HepG2 (cell line): ENCODE measurements around the gene C1S. TPM values are rescaled to one million over a fixed set of nuclear protein-coding genes. Genes with fewer than 3 reads are reported as not detected.
A peak's percentile ranks its signal among the peaks of the same experiment; 100 is the strongest.

Experiments used
- ATAC-seq: fragments of 200-7000 bp; cut with Tn5 transposase; 3 replicates; pipeline ENCODE4 v1.9.1; 2020; ENCODE audit warnings: mild to moderate bottlenecking, moderate library complexity
- BruUV-seq: library from RNA; stranded (reverse); fragments of 400-500 nt; replicated peaks from 2 replicates; lab custom pipeline; 2021; lab: Mats Ljungman, UMichigan
- CTCF ChIA-PET: fragments of 300-600 bp; formaldehyde crosslinking; extraction: SDS; loops from one replicate; lab custom pipeline; 2021; ENCODE audit warnings: low total read pairs, inconsistent platforms, low intra/inter-chr PET ratio; lab: Yijun Ruan, JAX
- POLR2A ChIA-PET: fragments of 350-600 bp; sonication (Branson Sonifier 250); formaldehyde crosslinking; loops from one replicate; lab custom pipeline; 2020; ENCODE audit warnings: antibody characterized with exemption, inconsistent platforms; lab: Yijun Ruan, JAX
- DNase-seq: peaks from one replicate; pipeline ENCODE4 v3.0.0-alpha.2; 2015; ENCODE audit warnings: low spot score
- FAIRE-seq: peaks from 3 replicates; lab custom pipeline; 2011; peaks lifted over from hg19 to GRCh38; lab: Jason Lieb, UNC
- H2AFZ ChIP-seq: one replicate; pipeline ENCODE4 v1.6.1; 2011; ENCODE audit warnings: low read length, inconsistent platforms
- H3K27ac ChIP-seq: fragments of 300-600 bp; 3 replicates; pipeline ENCODE4 v1.8.0; 2011; ENCODE audit warnings: mixed run types, mild to moderate bottlenecking, mixed read lengths, low read length, inconsistent platforms; ENCODE audit not compliant: insufficient read depth; ENCODE audit errors: extremely low read length
- H3K27me3 ChIP-seq, 2 experiments: fragments of 200-600 bp in 1 of 2; 2 replicates in 1 of 2; 3 replicates in 1 of 2; pipeline versions ENCODE4 v1.6.0 to v1.8.0; 2011; ENCODE audit warnings: low read length in 2 of 2, mild to moderate bottlenecking in 2 of 2, moderate library complexity in 2 of 2, inconsistent platforms in 1 of 2; ENCODE audit not compliant: insufficient read depth in 2 of 2, control insufficient read depth in 1 of 2
- H3K36me3 ChIP-seq, 2 experiments: fragments of 200-600 bp in 1 of 2; replicated peaks in 1 of 2; 2 replicates in 1 of 2; 3 replicates in 1 of 2; pipeline versions ENCODE4 v1.5.1 to v1.8.0; 2011; ENCODE audit warnings: low read length in 2 of 2, inconsistent platforms in 1 of 2; ENCODE audit not compliant: insufficient read depth in 2 of 2, control insufficient read depth in 1 of 2
- H3K4me1 ChIP-seq: 2 replicates; pipeline ENCODE4 v1.5.1; 2012; ENCODE audit warnings: low read length, inconsistent platforms; ENCODE audit not compliant: insufficient read depth
- H3K4me2 ChIP-seq: 2 replicates; pipeline ENCODE4 v1.6.0; 2011; ENCODE audit warnings: low read depth, low read length, inconsistent platforms
- H3K4me3 ChIP-seq, 3 experiments: fragments of 200-600 bp in 1 of 3; sonication (generic), shearing (Covaris generic) in 1 of 3; replicated peaks in 1 of 3; 2 replicates each; pipeline ENCODE4 v1.5.1; 2011 to 2016; ENCODE audit warnings: low read length in 3 of 3, inconsistent platforms in 2 of 3, low read depth in 2 of 3, mild to moderate bottlenecking in 2 of 3, control low read depth in 1 of 3, mixed read lengths in 1 of 3; ENCODE audit not compliant: insufficient read depth in 1 of 3
- H3K79me2 ChIP-seq: one replicate; pipeline ENCODE4 v1.6.1; 2011; ENCODE audit warnings: low read length, inconsistent platforms; ENCODE audit not compliant: insufficient read depth
- H3K9ac ChIP-seq: 2 replicates; pipeline ENCODE4 v1.6.0; 2011; ENCODE audit warnings: mild to moderate bottlenecking, low read depth, low read length, inconsistent platforms; ENCODE audit not compliant: insufficient read depth
- H3K9me3 ChIP-seq: 2 replicates; pipeline ENCODE4 v1.5.1; 2012; ENCODE audit warnings: mild to moderate bottlenecking, low read length
- H4K20me1 ChIP-seq: 2 replicates; pipeline ENCODE4 v1.6.0; 2011; ENCODE audit warnings: inconsistent platforms, mild to moderate bottlenecking, low read length, moderate library complexity; ENCODE audit not compliant: insufficient read depth
- ATAD3A ChIP-seq: sonication (generic); formaldehyde crosslinking; IDR thresholded peaks from 2 replicates; pipeline ENCODE4 v1.4.0; 2020; ENCODE audit warnings: missing genetic modification reagents
- DMAP1 ChIP-seq: IDR thresholded peaks from 2 replicates; pipeline ENCODE4 v1.6.1; 2016
- ETS1 ChIP-seq: sonication (generic); formaldehyde crosslinking; IDR thresholded peaks from 2 replicates; pipeline ENCODE4 v1.4.0; 2020; ENCODE audit warnings: missing genetic modification reagents
- HNF4A ChIP-seq: sonication (generic); formaldehyde crosslinking; IDR thresholded peaks from 2 replicates; pipeline ENCODE4 v1.4.0; 2020; ENCODE audit warnings: missing genetic modification reagents
- HOXA3 ChIP-seq: sonication (generic); formaldehyde crosslinking; IDR thresholded peaks from 2 replicates; pipeline ENCODE4 v1.5.0; 2020; ENCODE audit warnings: missing genetic modification reagents
- HOXA7 ChIP-seq: sonication (generic); formaldehyde crosslinking; IDR thresholded peaks from 2 replicates; pipeline ENCODE4 v1.8.1; 2022; ENCODE audit warnings: mild to moderate bottlenecking, missing genetic modification reagents, moderate library complexity
- KMT2A ChIP-seq: sonication (generic); formaldehyde crosslinking; IDR thresholded peaks from 2 replicates; pipeline ENCODE4 v1.4.0; 2020; ENCODE audit warnings: missing genetic modification reagents
- SNAPC5 ChIP-seq: sonication (generic); formaldehyde crosslinking; IDR thresholded peaks from 2 replicates; pipeline ENCODE4 v1.8.1; 2023; ENCODE audit warnings: mild to moderate bottlenecking, missing genetic modification reagents, borderline replicate concordance
- ZNF589 ChIP-seq: sonication (generic); formaldehyde crosslinking; conservative IDR thresholded peaks from 2 replicates; pipeline ENCODE4 v1.8.0; 2022; ENCODE audit warnings: mild to moderate bottlenecking, moderate library complexity, missing genetic modification reagents
- WGBS: methylation state at CpG from one replicate; pipeline ENCODE4 v1.1.6; 2017; ENCODE audit warnings: low lambda C conversion rate; 5-methylcytosine and 5-hydroxymethylcytosine counted together
- in situ Hi-C: cut with HindIII; loops from 2 replicates; pipeline ENCODE4 v1.10.0; 2017; ENCODE audit warnings: low pct_unique_long_range_greater_than_20kb; ENCODE audit not compliant: extremely low pct_ligation_motif_present
- intact Hi-C: fragments of 100-400 bp; cut with micrococcal nuclease; formaldehyde crosslinking; loops from one replicate; pipeline ENCODE4 v1.10.0; 2022; ENCODE audit not compliant: unreplicated experiment
- polyA plus RNA-seq, 8 experiments: library from polyadenylated mRNA; depleted of rRNA in 3 of 8; stranded (reverse) in 7 of 8; unstranded in 1 of 8; fragments of >200 nt; fragmentation: Illumina TruSeq in 4 of 8; extraction: Trizol in 4 of 8; gene quantifications; 2 replicates each; pipeline versions ENCODE4 v1.2.1 to v1.2.3, GENCODE V29; 2011 to 2016; ENCODE audit warnings: low read depth in 4 of 8, missing spikeins in 1 of 8, mixed read lengths in 1 of 8; ENCODE audit not compliant: insufficient read depth in 1 of 8
- total RNA-seq, 5 experiments: library from RNA; depleted of rRNA; stranded (reverse); fragments of >200 nt; fragmentation: Illumina TruSeq; extraction: Trizol; gene quantifications; 2 replicates each; pipeline ENCODE4 v1.2.3, GENCODE V29; 2016; ENCODE audit warnings: low read depth in 1 of 5
- TF ChIP-seq, protein P1 (sequence below): sonication (generic); formaldehyde crosslinking; IDR thresholded peaks from 2 replicates; pipeline ENCODE4 v1.4.0; 2020; ENCODE audit warnings: mild to moderate bottlenecking, missing genetic modification reagents
- TF ChIP-seq, protein P2 (sequence below): IDR thresholded peaks from 2 replicates; pipeline ENCODE4 v1.6.1; 2016; ENCODE audit warnings: low read depth, missing genetic modification reagents, missing compliant biosample characterization

C1S gene
- total and polyA plus RNA-seq, 2 of the 13 experiments (the other 11 are each of a cell fraction or from before 2014, with no cell fraction given) = 14.5 to 18.2 TPM

- POLR2A ChIA-PET = interaction anchor here (0.9 to 1.6 kb wide), 2 partner anchors 9 to 14 kb away, joined by 3 read pairs; partner anchors contain the start of gene C1RL
- ATAC-seq (no peak), FAIRE-seq (no peak), DNase-seq (no peak)
- Histone ChIP-seq H3K9me3 (no peaks in the 10 kb centered on the region), H3K4me1 (peaks cover 30% of the 10 kb centered on the region), H3K4me2 (no peak overlapping the region), H3K36me3 (peaks cover 5 to 8% of the 10 kb centered on the region in 2 experiments; a peak in 3 of 5 replicates), H3K79me2 (no peaks in the 10 kb centered on the region), H2AFZ (no peak overlapping the region), H4K20me1 (no peaks in the 10 kb centered on the region), H3K4me3 (no peak overlapping the region), H3K9ac (no peak overlapping the region), H3K27me3 (no peaks in the 10 kb centered on the region), H3K27ac (no peak overlapping the region)
- no TSS peak for BruUV-seq
- intact Hi-C loops = no loop called here
- TF ChIP-seq HNF4A (CRISPR knock-in tag) (peak; percentile 42), ETS1 (no peak), HOXA3 (CRISPR knock-in tag) (0 out of 2 replicates have a peak, but pooled peaks have one; percentile 9)
- TF ChIP-seq, protein P1, sequence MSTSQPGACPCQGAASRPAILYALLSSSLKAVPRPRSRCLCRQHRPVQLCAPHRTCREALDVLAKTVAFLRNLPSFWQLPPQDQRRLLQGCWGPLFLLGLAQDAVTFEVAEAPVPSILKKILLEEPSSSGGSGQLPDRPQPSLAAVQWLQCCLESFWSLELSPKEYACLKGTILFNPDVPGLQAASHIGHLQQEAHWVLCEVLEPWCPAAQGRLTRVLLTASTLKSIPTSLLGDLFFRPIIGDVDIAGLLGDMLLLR (CRISPR knock-in tag) = no peak
- WGBS = 51% methylated on average over 3 of the region's 3 CpGs
- in situ Hi-C loops = loop anchor here (10.0 kb wide), 2 partner anchors 53 to 173 kb away; partner anchors contain the start of genes C12orf57, C1S and RNU7-1
- CTCF ChIA-PET = no interaction called here
These were observed 57.2 kb downstream of the C1S start for GRCh38 chr12:7117670-7118069.

GRCh38 chr12:7118881-7119280 is 58.4 kb downstream of the C1S start:
- no peak for DNase-seq
- no TSS peak for BruUV-seq
- Histone ChIP-seq H4K20me1 (no peaks in the 10 kb centered on the region), H3K4me3 (no peak overlapping the region), H3K36me3 (peaks cover 6 to 7% of the 10 kb centered on the region in 2 experiments; a peak in 3 of 5 replicates), H3K27me3 (no peaks in the 10 kb centered on the region), H3K27ac (no peak overlapping the region), H3K9me3 (no peaks in the 10 kb centered on the region), H3K79me2 (no peaks in the 10 kb centered on the region), H3K9ac (no peak overlapping the region), H2AFZ (no peak overlapping the region), H3K4me1 (peaks cover 42% of the 10 kb centered on the region), H3K4me2 (no peak overlapping the region)
- TF ChIP-seq KMT2A (CRISPR knock-in tag) (no peak), ATAD3A (no peak), HOXA7 (CRISPR knock-in tag) (no peak), SNAPC5 (CRISPR knock-in tag) (no peak), DMAP1 (CRISPR knock-in tag) (no peak), ZNF589 (no peak)
- TF ChIP-seq, protein P2, sequence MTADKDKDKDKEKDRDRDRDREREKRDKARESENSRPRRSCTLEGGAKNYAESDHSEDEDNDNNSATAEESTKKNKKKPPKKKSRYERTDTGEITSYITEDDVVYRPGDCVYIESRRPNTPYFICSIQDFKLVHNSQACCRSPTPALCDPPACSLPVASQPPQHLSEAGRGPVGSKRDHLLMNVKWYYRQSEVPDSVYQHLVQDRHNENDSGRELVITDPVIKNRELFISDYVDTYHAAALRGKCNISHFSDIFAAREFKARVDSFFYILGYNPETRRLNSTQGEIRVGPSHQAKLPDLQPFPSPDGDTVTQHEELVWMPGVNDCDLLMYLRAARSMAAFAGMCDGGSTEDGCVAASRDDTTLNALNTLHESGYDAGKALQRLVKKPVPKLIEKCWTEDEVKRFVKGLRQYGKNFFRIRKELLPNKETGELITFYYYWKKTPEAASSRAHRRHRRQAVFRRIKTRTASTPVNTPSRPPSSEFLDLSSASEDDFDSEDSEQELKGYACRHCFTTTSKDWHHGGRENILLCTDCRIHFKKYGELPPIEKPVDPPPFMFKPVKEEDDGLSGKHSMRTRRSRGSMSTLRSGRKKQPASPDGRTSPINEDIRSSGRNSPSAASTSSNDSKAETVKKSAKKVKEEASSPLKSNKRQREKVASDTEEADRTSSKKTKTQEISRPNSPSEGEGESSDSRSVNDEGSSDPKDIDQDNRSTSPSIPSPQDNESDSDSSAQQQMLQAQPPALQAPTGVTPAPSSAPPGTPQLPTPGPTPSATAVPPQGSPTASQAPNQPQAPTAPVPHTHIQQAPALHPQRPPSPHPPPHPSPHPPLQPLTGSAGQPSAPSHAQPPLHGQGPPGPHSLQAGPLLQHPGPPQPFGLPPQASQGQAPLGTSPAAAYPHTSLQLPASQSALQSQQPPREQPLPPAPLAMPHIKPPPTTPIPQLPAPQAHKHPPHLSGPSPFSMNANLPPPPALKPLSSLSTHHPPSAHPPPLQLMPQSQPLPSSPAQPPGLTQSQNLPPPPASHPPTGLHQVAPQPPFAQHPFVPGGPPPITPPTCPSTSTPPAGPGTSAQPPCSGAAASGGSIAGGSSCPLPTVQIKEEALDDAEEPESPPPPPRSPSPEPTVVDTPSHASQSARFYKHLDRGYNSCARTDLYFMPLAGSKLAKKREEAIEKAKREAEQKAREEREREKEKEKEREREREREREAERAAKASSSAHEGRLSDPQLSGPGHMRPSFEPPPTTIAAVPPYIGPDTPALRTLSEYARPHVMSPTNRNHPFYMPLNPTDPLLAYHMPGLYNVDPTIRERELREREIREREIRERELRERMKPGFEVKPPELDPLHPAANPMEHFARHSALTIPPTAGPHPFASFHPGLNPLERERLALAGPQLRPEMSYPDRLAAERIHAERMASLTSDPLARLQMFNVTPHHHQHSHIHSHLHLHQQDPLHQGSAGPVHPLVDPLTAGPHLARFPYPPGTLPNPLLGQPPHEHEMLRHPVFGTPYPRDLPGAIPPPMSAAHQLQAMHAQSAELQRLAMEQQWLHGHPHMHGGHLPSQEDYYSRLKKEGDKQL (CRISPR knock-in tag) = no peak
- WGBS = 96% methylated on average over 3 of the region's 3 CpGs
- POLR2A ChIA-PET = interaction anchor here (1.6 to 2.5 kb wide), 3 partner anchors 9 to 12 kb away, joined by 3 to 12 read pairs (median 6); partner anchors contain the start of genes C1RL and RBP5
- CTCF ChIA-PET = no interaction called here
- in situ Hi-C loops (loop anchor here (10.0 kb wide), 2 partner anchors 54 to 174 kb away; partner anchors contain the start of genes C12orf57, C1S and RNU7-1), intact Hi-C loops (no loop called here)
- no peak for ATAC-seq
- FAIRE-seq = no peak
